Ovary (tissue), 3 donors: ENCODE measurements around the gene PKP2.

ENCODE experiments used
- CTCF ChIP-seq, 3 donors: fragments of 450-650 bp in 2 of 3; fragments of 200-600 bp in 1 of 3; IDR thresholded peaks; one replicate each; pipeline versions ENCODE4 v1.5.1 to v1.8.0; 2016 to 2022; ENCODE audit warnings: antibody characterized with exemption in 3 of 3, mild to moderate bottlenecking in 1 of 3
- EP300 ChIP-seq: sonication (generic); formaldehyde crosslinking; IDR thresholded peaks from one replicate; pipeline ENCODE4 v1.6.1; 2017; ENCODE audit warnings: antibody characterized with exemption
- POLR2A ChIP-seq: fragments of 450-650 bp; IDR thresholded peaks from one replicate; pipeline ENCODE4 v1.6.1; 2017; ENCODE audit warnings: antibody characterized with exemption, mild to moderate bottlenecking, moderate library complexity
- donor health status: DM: no; HTN: no; CAD: no.

- TF ChIP-seq POLR2A (no peak), CTCF (IDR thresholded peaks at IDR 0.05) (no peak), EP300 (no peak)
Measured at GRCh38 chr12:32836710-32837109, 59.9 kb downstream of the PKP2 start.
